GM23338 (cell line): Measurements from ENCODE around the gene TTLL8.

Experiments used
- CREB1 ChIP-seq: fragments of 250-450 bp; sonication (Bioruptor Pico); IDR thresholded peaks from 2 replicates; pipeline ENCODE4 v1.5.0; 2020; ENCODE audit warnings: low read depth, mild to moderate bottlenecking, moderate library complexity
- CTCF ChIP-seq, 2 experiments: fragments of 200-600 bp in 1 of 2; sonication (generic) in 1 of 2; conservative IDR thresholded peaks; 2 replicates each; pipeline versions ENCODE4 v1.5.1 to v1.6.1; 2016 to 2017; ENCODE audit warnings: antibody characterized with exemption in 2 of 2, low read depth in 2 of 2, mild to moderate bottlenecking in 2 of 2, moderate library complexity in 1 of 2
- JUNB ChIP-seq: IDR thresholded peaks from one replicate; pipeline ENCODE4 v1.6.1; 2016; ENCODE audit warnings: antibody characterized with exemption; ENCODE audit not compliant: unreplicated experiment
- NANOG ChIP-seq: IDR thresholded peaks from 2 replicates; pipeline ENCODE4 v1.6.1; 2016; ENCODE audit warnings: antibody characterized with exemption, borderline replicate concordance
- STAT1 ChIP-seq: IDR thresholded peaks from one replicate; pipeline ENCODE4 v1.6.1; 2016; ENCODE audit warnings: antibody characterized with exemption; ENCODE audit not compliant: unreplicated experiment

- TF ChIP-seq CTCF (conservative IDR thresholded peaks at IDR 0.05; ENCODE audit: low read depth in 2 of 2) (no peak), STAT1 (no peak), JUNB (no peak), CREB1 (CRISPR knock-in tag) (no peak), NANOG (no peak)
Observed at GRCh38 chr22:50011447-50012210, 46.5 kb downstream of the TTLL8 start.
